Posterior vena cava (tissue), 2 donors: ENCODE data around the gene GGT1. TPM values are rescaled to one million over a fixed set of nuclear protein-coding genes. Genes with fewer than 3 reads are reported as not detected.
"Not testable (repeated sequence)": the region's sequence is repeated elsewhere in the genome, so short reads cannot be mapped to it uniquely, and the experiment has no call there.

Experiments
- DNase-seq: peaks from one replicate; pipeline ENCODE4 v3.0.0-alpha.2; 2020; ENCODE audit warnings: low spot score
- intact Hi-C, 2 donors: fragments of 100-400 bp; cut with DNase I; formaldehyde crosslinking; loops; one replicate each; pipeline versions ENCODE4 v1.14.1 to v1.14.2; 2022 to 2023
- total RNA-seq, 2 donors: library from RNA; stranded (reverse); fragmentation: NEBNext Ultra II Directional; extraction: Animal tissue kit (Norgen Biotek cat#: 25700); gene quantifications; one replicate each; pipeline ENCODE4 v1.2.1, GENCODE V29; 2021
- donor health status: DM: yes; HTN: yes; CAD: no.
- donor health status: DM: yes; HTN: yes; CAD: no.

Gene GGT1
- total RNA-seq, 2 donors from 2014 or later, result 5.1 to 6.3 TPM

DNA sequence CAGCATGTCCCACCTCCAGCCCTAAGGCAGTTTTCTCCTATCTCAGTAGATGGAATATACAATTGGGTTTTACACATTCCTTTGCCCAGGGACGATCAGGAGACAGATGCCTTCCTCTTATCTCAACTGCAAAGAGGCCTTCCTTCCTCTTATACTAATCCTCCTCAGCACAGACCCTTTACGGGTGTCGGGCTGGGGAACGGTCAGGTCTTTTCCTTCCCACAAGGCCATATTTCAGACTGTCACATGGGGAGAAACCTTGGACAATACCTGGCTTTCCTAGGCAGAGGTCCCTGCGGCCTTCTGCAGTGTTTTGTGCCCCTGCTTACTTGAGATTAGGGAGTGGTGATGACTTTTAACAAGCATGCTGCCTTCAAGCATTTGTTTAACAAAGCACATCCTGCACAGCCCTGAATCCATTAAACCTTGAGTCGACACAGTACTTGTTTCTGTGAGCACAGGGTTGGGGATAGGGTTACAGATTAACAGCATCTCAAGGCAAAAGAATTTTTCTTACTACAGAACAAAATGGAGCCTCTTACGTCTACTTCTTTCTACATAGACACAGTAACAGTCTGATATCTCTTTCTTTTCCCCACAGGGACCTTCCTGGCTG is 27.9 kb downstream of the GGT1 start:
- DNase-seq, intact Hi-C loops: not testable (repeated sequence)

- DNase-seq, intact Hi-C loops: not testable (repeated sequence)
These were observed 28.6 kb downstream of the GGT1 start for GRCh38 chr22:24631430-24632122.

DNA sequence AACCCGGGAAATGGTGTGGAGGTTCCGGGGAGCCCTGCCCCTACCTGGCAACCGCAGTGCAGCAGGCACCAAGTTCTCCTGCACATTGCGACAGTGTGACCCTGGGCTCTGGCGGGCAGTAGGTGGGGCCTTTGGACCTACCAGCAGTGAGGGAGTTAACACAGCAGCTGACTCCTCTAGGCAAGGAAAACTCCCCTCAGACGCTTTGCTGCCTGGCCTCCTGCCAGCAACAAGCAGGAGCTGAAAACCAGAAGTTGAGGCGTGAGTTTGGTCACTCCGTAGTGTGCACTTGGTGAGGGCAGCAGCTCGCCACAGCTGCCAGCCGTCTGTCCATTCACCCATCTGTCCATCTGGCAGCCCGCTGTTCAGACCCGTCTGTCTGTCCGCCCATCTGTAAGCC is 29.6 kb downstream of the GGT1 start:
- intact Hi-C loops, DNase-seq: not testable (repeated sequence)

- intact Hi-C loops, DNase-seq: not testable (repeated sequence)
These were observed 30.4 kb downstream of the GGT1 start for GRCh38 chr22:24633231-24634023.

- intact Hi-C loops, DNase-seq: not testable (repeated sequence)
These were observed 31.9 kb downstream of the GGT1 start for GRCh38 chr22:24634776-24635389.

DNA sequence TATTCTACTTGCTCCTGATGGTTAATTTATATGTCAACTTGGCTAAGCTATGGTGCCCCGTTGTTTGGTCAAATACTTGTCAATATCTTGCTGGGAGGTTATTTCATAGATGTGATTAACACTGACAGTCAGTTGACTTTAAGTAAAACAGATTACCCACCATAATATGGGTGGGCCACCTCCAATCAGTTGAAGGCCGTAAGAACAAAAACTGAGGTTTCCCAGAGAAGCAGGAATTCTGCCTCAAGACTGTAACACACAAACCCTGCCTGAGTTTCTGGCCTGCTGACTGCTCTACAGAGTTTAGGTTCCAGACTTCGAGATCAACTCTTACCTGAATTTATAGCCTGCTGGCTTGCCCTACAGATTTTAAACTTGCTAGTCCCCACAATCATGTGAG is 33.5 kb downstream of the GGT1 start:
- intact Hi-C loops, DNase-seq: not testable (repeated sequence)

- intact Hi-C loops, DNase-seq: not testable (repeated sequence)
These were observed 39.3 kb downstream of the GGT1 start for GRCh38 chr22:24642307-24642706.

DNA sequence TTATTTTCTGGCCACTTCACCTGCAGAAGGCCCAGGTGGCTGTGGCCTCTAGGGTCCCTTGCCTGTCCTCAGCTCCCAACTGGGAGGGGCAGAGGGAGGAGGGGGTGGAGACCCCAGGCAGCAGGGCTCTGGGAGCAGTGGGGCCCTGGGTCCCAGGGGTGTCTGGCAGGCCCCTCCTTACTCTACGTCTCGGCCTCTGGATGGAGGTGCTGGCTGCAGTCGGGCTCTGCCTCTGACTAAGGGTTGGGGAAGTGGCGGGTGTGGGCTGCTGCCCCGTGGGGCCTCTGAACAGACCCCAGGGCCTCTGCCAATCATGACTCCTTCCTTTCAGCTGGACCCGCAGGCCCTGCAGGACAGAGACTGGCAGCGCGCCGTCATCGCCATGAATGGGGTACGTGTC is 41.4 kb downstream of the GGT1 start:
- DNase-seq, intact Hi-C loops: not testable (repeated sequence)

DNA sequence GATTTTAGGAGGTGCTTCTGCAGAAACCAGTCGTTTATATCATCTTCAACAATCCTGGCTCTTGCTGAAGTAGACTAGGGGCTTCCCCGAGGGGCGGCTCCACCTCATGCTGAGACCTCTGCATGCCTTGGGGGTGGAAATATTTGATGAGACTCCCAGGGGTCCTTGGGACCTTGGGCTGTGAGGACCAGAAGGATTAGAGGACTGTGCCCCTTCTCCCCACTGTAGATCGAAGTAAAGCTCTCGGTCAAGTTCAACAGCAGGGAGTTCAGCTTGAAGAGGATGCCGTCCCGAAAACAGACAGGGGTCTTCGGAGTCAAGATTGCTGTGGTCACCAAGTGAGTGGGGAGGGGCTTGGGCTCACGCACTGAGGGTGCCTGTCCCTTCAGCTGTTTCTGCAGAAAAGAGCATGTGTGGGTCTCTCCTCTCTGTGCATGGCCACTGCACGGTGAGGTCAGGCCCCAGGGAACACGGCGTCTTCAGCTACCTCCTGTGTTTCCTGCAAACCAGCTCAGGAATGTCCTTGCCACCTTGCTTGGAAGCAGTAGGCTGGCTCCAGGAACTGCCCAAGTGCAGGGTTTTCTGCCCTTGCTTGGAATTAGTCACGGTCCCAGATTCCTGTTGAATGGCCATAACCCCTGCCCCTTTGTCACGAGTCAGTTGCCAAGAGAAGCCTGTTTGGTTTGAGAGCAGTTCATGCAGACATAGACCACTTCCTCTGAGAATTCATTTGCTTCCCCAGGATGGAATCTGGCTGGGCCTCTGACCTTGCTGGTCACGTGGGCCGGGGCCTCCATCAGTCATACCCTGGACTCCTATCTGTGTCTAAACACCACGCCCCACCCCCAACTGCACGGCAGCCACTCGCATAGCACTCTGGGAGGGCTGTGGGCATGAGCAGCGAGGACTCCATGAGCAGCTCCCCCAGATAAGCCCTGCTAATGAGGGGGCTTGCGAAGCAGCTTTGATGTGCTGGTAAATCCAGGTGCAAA is 42.7 kb downstream of the GGT1 start:
- DNase-seq, intact Hi-C loops: not testable (repeated sequence)

DNA sequence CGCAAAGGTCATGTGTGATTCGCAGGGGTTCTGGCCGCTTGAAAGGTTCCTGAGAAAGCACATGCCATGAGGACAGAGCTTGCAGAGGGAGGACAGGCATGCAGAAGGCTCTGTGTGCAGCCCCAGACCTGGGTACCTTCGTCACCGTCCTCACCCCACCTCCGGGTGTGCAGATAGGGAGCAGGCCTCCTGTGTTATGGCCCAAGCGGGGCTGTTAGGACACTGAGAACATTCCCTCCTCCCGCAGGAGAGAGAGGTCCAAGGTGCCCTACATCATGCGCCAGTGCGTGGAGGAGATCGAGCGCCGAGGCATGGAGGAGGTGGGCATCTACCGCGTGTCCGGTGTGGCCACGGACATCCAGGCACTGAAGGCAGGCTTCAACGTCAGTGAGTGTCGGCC is 43.8 kb downstream of the GGT1 start:
- peak; percentile 38 for DNase-seq
- intact Hi-C loops, result not testable (repeated sequence)

GRCh38 chr22:24649371-24649770 is 46.4 kb downstream of the GGT1 start:
- DNase-seq, intact Hi-C loops: not testable (repeated sequence)

DNA sequence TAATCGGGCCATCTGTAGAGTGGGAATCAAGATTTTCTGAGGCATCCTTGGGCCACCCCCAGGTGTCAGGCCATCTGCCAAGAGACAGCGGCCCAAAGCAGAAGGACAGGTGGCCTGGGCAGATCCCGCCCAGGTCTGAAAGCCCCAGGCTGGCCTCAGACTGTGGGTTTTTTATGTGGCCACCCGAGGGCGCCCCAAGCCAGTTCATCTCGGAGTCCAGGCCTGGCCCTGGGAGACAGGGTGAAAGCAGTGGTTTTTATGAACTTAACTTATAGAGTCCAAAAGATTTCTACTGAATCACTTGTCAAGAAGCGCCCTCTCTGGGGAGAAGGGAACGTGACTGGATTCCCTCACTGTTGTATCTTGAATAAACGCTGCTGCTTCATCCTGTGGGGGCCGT is 47.9 kb downstream of the GGT1 start:
- intact Hi-C loops, result not testable (repeated sequence)
- peak; percentile 91 for DNase-seq

DNA sequence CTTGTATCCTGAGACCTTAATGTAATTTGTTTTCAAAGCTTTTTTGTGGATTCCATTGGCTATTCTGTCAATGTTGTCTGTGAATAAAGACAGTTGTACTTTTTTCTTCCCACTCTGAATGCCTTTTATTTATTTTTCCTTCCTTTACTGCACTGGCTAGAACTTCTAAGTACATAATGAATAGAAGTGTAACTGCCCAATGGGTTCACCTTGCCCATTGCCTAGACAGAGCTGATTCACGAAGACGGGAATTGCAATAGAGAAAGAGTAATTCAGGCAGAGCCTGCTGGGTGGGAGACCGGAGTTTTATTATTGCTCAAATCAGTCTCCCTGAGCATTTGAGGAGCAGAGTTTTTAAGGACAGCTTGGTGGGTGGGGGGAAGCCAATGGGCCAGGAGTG is 62.4 kb downstream of the GGT1 start:
- intact Hi-C loops, DNase-seq: not testable (repeated sequence)

DNA sequence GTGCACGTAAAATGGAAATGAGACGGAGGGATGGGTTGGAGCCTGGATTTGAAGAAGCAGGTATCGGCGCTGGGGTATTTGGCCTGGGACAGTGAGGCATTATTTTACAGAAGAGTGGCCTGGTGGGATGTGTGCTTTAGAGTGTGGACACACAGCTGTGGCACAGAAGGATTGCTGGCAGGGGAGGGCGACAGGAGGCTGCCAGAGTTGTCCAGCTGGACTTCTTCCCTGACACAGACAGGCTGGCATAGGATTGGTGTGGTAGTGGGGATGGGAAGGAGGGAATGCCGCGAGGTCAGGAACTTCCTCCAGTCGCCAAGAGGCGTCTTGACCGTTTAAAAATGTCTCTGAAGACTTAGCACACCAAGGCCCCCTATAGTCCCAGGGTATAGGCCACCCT is 64.9 kb downstream of the GGT1 start:
- intact Hi-C loops, DNase-seq: not testable (repeated sequence)

- intact Hi-C loops, DNase-seq: not testable (repeated sequence)
These were observed 69.5 kb downstream of the GGT1 start for GRCh38 chr22:24672532-24672931.
